Measurements from ENCODE around the gene SCMH1.
"Not testable (repeated sequence)": the region's sequence is repeated elsewhere in the genome, so short reads cannot be mapped to it uniquely, and the experiment has no call there.

The SCMH1 gene

GRCh38 chr1:41238311-41238988 lies 3.7 kb downstream of the SCMH1 start:
- H3K4me1 ChIP-seq = no peaks in the 10 kb centered on the region; the same call in none of the 2 replicates
- no peaks in the 10 kb centered on the region for H3K9me3 ChIP-seq
- H3K4me3 ChIP-seq (ENCODE audit: low read depth, low read length) = no peak overlapping the region
- no peak for TF ChIP-seq CTCF (IDR thresholded peaks at IDR 0.05; ENCODE audit: low read depth, low read length)
- no peaks in the 10 kb centered on the region for H3K36me3 ChIP-seq
- H3K27me3 ChIP-seq = no peaks in the 10 kb centered on the region
- DNase-seq = no peak

GRCh38 chr1:41236781-41237180 lies 5.3 kb downstream of the SCMH1 start:
- Histone ChIP-seq H3K4me3 (ENCODE audit: low read depth, low read length) (no peak overlapping the region), H3K27me3 (no peaks in the 10 kb centered on the region), H3K9me3 (no peaks in the 10 kb centered on the region), H3K36me3 (no peaks in the 10 kb centered on the region), H3K4me1 (no peaks in the 10 kb centered on the region; the same call in none of the 2 replicates)
- no peak for DNase-seq
- TF ChIP-seq CTCF (IDR thresholded peaks at IDR 0.05; ENCODE audit: low read depth, low read length) = no peak

GRCh38 chr1:41235893-41236292 lies 6.2 kb downstream of the SCMH1 start:
- Histone ChIP-seq H3K4me1 (no peaks in the 10 kb centered on the region; the same call in none of the 2 replicates), H3K9me3 (no peaks in the 10 kb centered on the region), H3K36me3 (no peaks in the 10 kb centered on the region)

GRCh38 chr1:41233708-41234107 lies 8.4 kb downstream of the SCMH1 start:
- Histone ChIP-seq H3K4me1 (no peaks in the 10 kb centered on the region; the same call in 1 of the 2 replicates), H3K4me3 (ENCODE audit: low read depth, low read length) (no peak overlapping the region), H3K9me3 (no peaks in the 10 kb centered on the region), H3K36me3 (no peaks in the 10 kb centered on the region), H3K27me3 (no peaks in the 10 kb centered on the region)
- TF ChIP-seq CTCF (IDR thresholded peaks at IDR 0.05; ENCODE audit: low read depth, low read length) = no peak
- DNase-seq = no peak

More at GRCh38 chr1:41235893-41236292, 6.2 kb downstream of the SCMH1 start:
- DNase-seq = no peak
- Histone ChIP-seq H3K4me3 (ENCODE audit: low read depth, low read length) (no peak overlapping the region), H3K27me3 (no peaks in the 10 kb centered on the region)
- TF ChIP-seq CTCF (IDR thresholded peaks at IDR 0.05; ENCODE audit: low read depth, low read length) = no peak

- Histone ChIP-seq H3K27me3 (no peaks in the 10 kb centered on the region), H3K4me3 (ENCODE audit: low read depth, low read length) (no peak overlapping the region), H3K36me3 (no peaks in the 10 kb centered on the region), H3K9me3 (no peaks in the 10 kb centered on the region), H3K4me1 (no peaks in the 10 kb centered on the region; the same call in 1 of the 2 replicates)
- DNase-seq = no peak
- no peak for TF ChIP-seq CTCF (IDR thresholded peaks at IDR 0.05; ENCODE audit: low read depth, low read length)
Measured at GRCh38 chr1:41232305-41232704, 9.8 kb downstream of the SCMH1 start.

GRCh38 chr1:41230656-41231055 lies 11.4 kb downstream of the SCMH1 start:
- Histone ChIP-seq H3K4me3 (ENCODE audit: low read depth, low read length) (no peak overlapping the region), H3K4me1 (no peaks in the 10 kb centered on the region), H3K36me3 (no peaks in the 10 kb centered on the region), H3K27me3 (no peaks in the 10 kb centered on the region), H3K9me3 (no peaks in the 10 kb centered on the region)
- TF ChIP-seq CTCF (IDR thresholded peaks at IDR 0.05; ENCODE audit: low read depth, low read length) = no peak
- DNase-seq = no peak

GRCh38 chr1:41229219-41229618 lies 12.9 kb downstream of the SCMH1 start:
- H3K27me3 ChIP-seq; H3K4me3 ChIP-seq (ENCODE audit: low read depth, low read length); H3K9me3 ChIP-seq; H3K36me3 ChIP-seq; H3K4me1 ChIP-seq; DNase-seq: not testable (repeated sequence)

Measured in BE2C (cell line).